IPS-15b (cell line): Measurements from ENCODE around the gene CT47C1.

Experiments
- H3K27me3 ChIP-seq: one replicate; pipeline ENCODE4 v1.6.1; 2013; ENCODE audit warnings: low read length; ENCODE audit not compliant: control insufficient read depth, insufficient read depth
- H3K36me3 ChIP-seq: one replicate; pipeline ENCODE4 v1.6.1; 2013; ENCODE audit warnings: low read length; ENCODE audit not compliant: control insufficient read depth, insufficient read depth
- H3K4me1 ChIP-seq: one replicate; pipeline ENCODE4 v1.6.1; 2013; ENCODE audit warnings: mild to moderate bottlenecking, low read length; ENCODE audit not compliant: control insufficient read depth, insufficient read depth
- H3K4me3 ChIP-seq: one replicate; pipeline ENCODE4 v1.5.1; 2013; ENCODE audit warnings: low read depth, low read length
- H3K9ac ChIP-seq: one replicate; pipeline ENCODE4 v1.6.1; 2013; ENCODE audit warnings: low read depth, mild to moderate bottlenecking, low read length
- H3K9me3 ChIP-seq: one replicate; pipeline ENCODE4 v1.6.1; 2013; ENCODE audit warnings: mild to moderate bottlenecking, low read length; ENCODE audit not compliant: control insufficient read depth, insufficient read depth

Gene CT47C1

GRCh38 chrX:119082278-119082677 is 9.5 kb downstream of the CT47C1 start:
- Histone ChIP-seq H3K9ac (no peak overlapping the region), H3K9me3 (peaks cover 3% of the 10 kb centered on the region), H3K36me3 (no peaks in the 10 kb centered on the region), H3K27me3 (no peaks in the 10 kb centered on the region), H3K4me1 (no peaks in the 10 kb centered on the region), H3K4me3 (no peak overlapping the region)

GRCh38 chrX:119084766-119085165 is 12.0 kb downstream of the CT47C1 start:
- H3K36me3 ChIP-seq = no peaks in the 10 kb centered on the region
- H3K4me1 ChIP-seq = no peaks in the 10 kb centered on the region
- H3K9me3 ChIP-seq = peaks cover 3% of the 10 kb centered on the region
- no peak overlapping the region for H3K4me3 ChIP-seq
- peaks cover 2% of the 10 kb centered on the region for H3K27me3 ChIP-seq
- H3K9ac ChIP-seq = no peak overlapping the region

GRCh38 chrX:119087121-119087520 is 14.3 kb downstream of the CT47C1 start:
- Histone ChIP-seq H3K27me3 (peaks cover 2% of the 10 kb centered on the region), H3K9ac (no peak overlapping the region), H3K9me3 (no peaks in the 10 kb centered on the region), H3K4me1 (no peaks in the 10 kb centered on the region), H3K36me3 (no peaks in the 10 kb centered on the region), H3K4me3 (no peak overlapping the region)

- peaks cover 2% of the 10 kb centered on the region for H3K27me3 ChIP-seq
- H3K4me3 ChIP-seq = no peak overlapping the region
- no peaks in the 10 kb centered on the region for H3K9me3 ChIP-seq
- H3K36me3 ChIP-seq = no peaks in the 10 kb centered on the region
- H3K9ac ChIP-seq = no peak overlapping the region
- H3K4me1 ChIP-seq = no peaks in the 10 kb centered on the region
Observed at GRCh38 chrX:119089619-119090018, 16.8 kb downstream of the CT47C1 start.

- Histone ChIP-seq H3K9ac (no peak overlapping the region), H3K4me3 (no peak overlapping the region), H3K9me3 (no peaks in the 10 kb centered on the region), H3K4me1 (no peaks in the 10 kb centered on the region), H3K27me3 (peaks cover 2% of the 10 kb centered on the region), H3K36me3 (no peaks in the 10 kb centered on the region)
Observed at GRCh38 chrX:119090627-119091026, 17.8 kb downstream of the CT47C1 start.

GRCh38 chrX:119093991-119094735 is 21.4 kb downstream of the CT47C1 start:
- Histone ChIP-seq H3K4me3 (no peak overlapping the region), H3K9ac (no peak overlapping the region), H3K9me3 (no peaks in the 10 kb centered on the region), H3K36me3 (no peaks in the 10 kb centered on the region), H3K27me3 (no peaks in the 10 kb centered on the region), H3K4me1 (no peaks in the 10 kb centered on the region)

GRCh38 chrX:119094819-119095218 is 22.0 kb downstream of the CT47C1 start:
- Histone ChIP-seq H3K36me3 (no peaks in the 10 kb centered on the region), H3K4me1 (no peaks in the 10 kb centered on the region), H3K9ac (no peak overlapping the region), H3K9me3 (no peaks in the 10 kb centered on the region), H3K27me3 (no peaks in the 10 kb centered on the region), H3K4me3 (no peak overlapping the region)

GRCh38 chrX:119095936-119096335 is 23.1 kb downstream of the CT47C1 start:
- H3K9ac ChIP-seq = no peak overlapping the region
- no peaks in the 10 kb centered on the region for H3K4me1 ChIP-seq
- no peaks in the 10 kb centered on the region for H3K27me3 ChIP-seq
- no peak overlapping the region for H3K4me3 ChIP-seq
- no peaks in the 10 kb centered on the region for H3K36me3 ChIP-seq
- no peaks in the 10 kb centered on the region for H3K9me3 ChIP-seq

GRCh38 chrX:119101168-119101567 is 28.4 kb downstream of the CT47C1 start:
- Histone ChIP-seq H3K4me1 (no peaks in the 10 kb centered on the region), H3K9me3 (no peaks in the 10 kb centered on the region), H3K27me3 (no peaks in the 10 kb centered on the region), H3K36me3 (no peaks in the 10 kb centered on the region), H3K4me3 (no peak overlapping the region), H3K9ac (no peak overlapping the region)

GRCh38 chrX:119105826-119106225 is 33.0 kb downstream of the CT47C1 start:
- Histone ChIP-seq H3K36me3 (no peaks in the 10 kb centered on the region), H3K9ac (no peak overlapping the region), H3K27me3 (no peaks in the 10 kb centered on the region), H3K4me3 (no peak overlapping the region), H3K9me3 (no peaks in the 10 kb centered on the region), H3K4me1 (no peaks in the 10 kb centered on the region)

- H3K4me3 ChIP-seq = no peak overlapping the region
- no peaks in the 10 kb centered on the region for H3K9me3 ChIP-seq
- H3K9ac ChIP-seq = no peak overlapping the region
- no peaks in the 10 kb centered on the region for H3K4me1 ChIP-seq
- H3K36me3 ChIP-seq = no peaks in the 10 kb centered on the region
- no peaks in the 10 kb centered on the region for H3K27me3 ChIP-seq
Observed at GRCh38 chrX:119107206-119107605, 34.4 kb downstream of the CT47C1 start.

- Histone ChIP-seq H3K9me3 (no peaks in the 10 kb centered on the region), H3K36me3 (no peaks in the 10 kb centered on the region), H3K27me3 (no peaks in the 10 kb centered on the region), H3K4me3 (no peak overlapping the region), H3K4me1 (no peaks in the 10 kb centered on the region), H3K9ac (no peak overlapping the region)
Observed at GRCh38 chrX:119118780-119119395, 46.1 kb downstream of the CT47C1 start.
